Neural cell (in vitro differentiated cells): ENCODE measurements around the gene APLF.

Source experiments
- EP300 ChIP-seq: fragments of 450-650 bp; conservative IDR thresholded peaks from 2 replicates; pipeline ENCODE4 v1.6.1; 2014; ENCODE audit warnings: antibody characterized with exemption, mild to moderate bottlenecking, moderate library complexity; ENCODE audit not compliant: poor library complexity, severe bottlenecking
- EZH2 ChIP-seq: fragments of 200-600, 300-800 bp; shearing (Covaris generic), sonication (generic); IDR thresholded peaks from 2 replicates; pipeline ENCODE4 v1.6.1; 2014; ENCODE audit warnings: antibody characterized with exemption, low read length, borderline replicate concordance, mild to moderate bottlenecking; ENCODE audit not compliant: insufficient read depth, poor library complexity, severe bottlenecking
- POLR2AphosphoS5 ChIP-seq: IDR thresholded peaks from 2 replicates; pipeline ENCODE4 v1.6.1; 2012
- RAD21 ChIP-seq: fragments of 450-650 bp; conservative IDR thresholded peaks from 2 replicates; pipeline ENCODE4 v1.6.1; 2014; ENCODE audit warnings: antibody characterized with exemption, mild to moderate bottlenecking, moderate library complexity
- SMC3 ChIP-seq: fragments of 450-650 bp; conservative IDR thresholded peaks from 2 replicates; pipeline ENCODE4 v1.6.1; 2014; ENCODE audit warnings: antibody characterized with exemption, mild to moderate bottlenecking, moderate library complexity; ENCODE audit not compliant: poor library complexity
- TAF1 ChIP-seq: IDR thresholded peaks from 2 replicates; pipeline ENCODE4 v1.6.1; 2012; ENCODE audit warnings: low read depth
- TF ChIP-seq, protein P1 (sequence below): fragments of 450-650 bp; IDR thresholded peaks from 2 replicates; pipeline ENCODE4 v1.5.1; 2014; ENCODE audit warnings: antibody characterized with exemption, mild to moderate bottlenecking, moderate library complexity; ENCODE audit not compliant: poor library complexity, severe bottlenecking

DNA sequence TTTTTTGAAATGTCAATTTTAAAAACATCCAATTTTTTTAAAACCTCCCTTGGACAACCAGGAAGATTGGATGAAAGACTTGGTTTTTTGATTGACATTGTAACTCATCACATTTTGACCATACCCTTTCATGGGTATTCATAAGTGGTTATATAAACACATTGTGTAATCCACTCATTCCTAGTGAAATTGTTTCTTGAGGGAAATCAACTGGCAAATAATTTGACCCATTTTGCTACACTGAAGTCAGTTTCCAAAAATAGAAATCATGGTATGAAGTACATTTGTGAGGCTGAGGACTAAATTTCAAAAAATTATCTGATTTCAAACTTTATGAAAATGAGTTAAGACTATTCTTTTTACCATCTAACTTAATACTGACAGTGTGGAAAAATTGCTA is 31.8 kb upstream of the APLF start:
- TF ChIP-seq, protein P1, sequence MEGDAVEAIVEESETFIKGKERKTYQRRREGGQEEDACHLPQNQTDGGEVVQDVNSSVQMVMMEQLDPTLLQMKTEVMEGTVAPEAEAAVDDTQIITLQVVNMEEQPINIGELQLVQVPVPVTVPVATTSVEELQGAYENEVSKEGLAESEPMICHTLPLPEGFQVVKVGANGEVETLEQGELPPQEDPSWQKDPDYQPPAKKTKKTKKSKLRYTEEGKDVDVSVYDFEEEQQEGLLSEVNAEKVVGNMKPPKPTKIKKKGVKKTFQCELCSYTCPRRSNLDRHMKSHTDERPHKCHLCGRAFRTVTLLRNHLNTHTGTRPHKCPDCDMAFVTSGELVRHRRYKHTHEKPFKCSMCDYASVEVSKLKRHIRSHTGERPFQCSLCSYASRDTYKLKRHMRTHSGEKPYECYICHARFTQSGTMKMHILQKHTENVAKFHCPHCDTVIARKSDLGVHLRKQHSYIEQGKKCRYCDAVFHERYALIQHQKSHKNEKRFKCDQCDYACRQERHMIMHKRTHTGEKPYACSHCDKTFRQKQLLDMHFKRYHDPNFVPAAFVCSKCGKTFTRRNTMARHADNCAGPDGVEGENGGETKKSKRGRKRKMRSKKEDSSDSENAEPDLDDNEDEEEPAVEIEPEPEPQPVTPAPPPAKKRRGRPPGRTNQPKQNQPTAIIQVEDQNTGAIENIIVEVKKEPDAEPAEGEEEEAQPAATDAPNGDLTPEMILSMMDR: no peak
- no peak for TF ChIP-seq EZH2
- no peak for TF ChIP-seq RAD21
- TF ChIP-seq TAF1: no peak
- no peak for TF ChIP-seq EP300
- TF ChIP-seq SMC3: no peak
- TF ChIP-seq POLR2AphosphoS5: no peak
